A375 (cell line): ENCODE data around the gene CCDC169. TPM values are rescaled to one million over a fixed set of nuclear protein-coding genes. Genes with fewer than 3 reads are reported as not detected.

Source experiments
- small RNA-seq: library from RNA; depleted of rRNA; stranded (forward); fragments of <200 nt; gene quantifications from one replicate; pipeline ENCODE3, GENCODE V24; 2014
- total RNA-seq: library from RNA; depleted of rRNA; stranded (reverse); fragments of >200 nt; shearing (Covaris generic); gene quantifications from 2 replicates; pipeline ENCODE4 v1.2.3, GENCODE V29; 2014; rRNA removed

Gene CCDC169
- 0.74 and 2.1 TPM in 2 replicates for total RNA-seq

DNA sequence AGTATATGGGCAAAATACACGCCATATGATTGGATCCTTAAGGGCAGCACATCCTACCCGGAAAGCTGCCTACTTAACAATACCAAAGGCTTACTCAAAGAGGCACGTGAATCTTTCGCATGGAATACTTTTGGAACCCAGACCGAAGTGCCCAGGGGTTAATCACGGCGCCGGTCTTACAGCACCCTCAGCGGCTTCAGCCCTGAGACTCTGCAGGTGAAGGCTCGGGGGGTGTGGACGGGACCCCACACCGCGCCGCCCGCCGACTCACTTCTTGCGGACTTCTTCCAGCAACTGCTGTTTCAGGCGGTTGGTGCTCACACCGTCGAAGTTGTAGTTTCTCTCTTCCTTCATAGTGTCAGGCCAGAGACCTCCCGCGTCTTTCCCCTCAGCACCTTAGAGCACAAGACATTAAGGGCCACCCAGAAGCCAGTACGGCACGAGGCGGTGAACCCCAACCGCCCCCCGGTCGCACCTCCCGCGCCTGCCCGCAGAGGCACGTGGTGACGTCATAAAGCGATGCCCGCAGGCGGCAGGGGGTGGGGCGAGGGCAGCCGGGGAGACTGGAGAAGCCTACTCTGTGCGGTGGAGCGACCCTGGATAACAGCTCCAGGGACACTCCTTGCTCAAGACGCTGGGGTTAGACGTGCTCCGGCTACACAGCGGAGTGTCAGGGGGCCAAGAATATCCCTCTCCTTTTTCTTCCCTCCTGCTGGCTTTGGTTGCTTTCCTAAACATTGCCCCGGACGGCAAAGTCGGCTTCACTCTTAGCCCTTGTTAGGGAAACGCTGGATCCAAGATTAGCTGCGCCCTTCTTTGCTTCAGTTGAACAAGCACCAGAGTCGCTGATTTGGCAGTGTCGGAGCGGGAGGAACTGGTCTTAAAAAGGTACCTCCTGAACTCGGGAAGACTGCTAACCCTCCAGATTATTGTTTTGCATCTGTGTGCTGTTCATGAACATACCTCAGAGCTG, at the start of gene CCDC169:
TSS of gene CCDC169 (minus strand) at position 449 of the 973 bp plus-strand sequence. CDS start at position 354, 95 bp downstream.

GRCh38 chr13:36346222-36347083, 48.8 kb upstream of the CCDC169 start, which contains the start of gene SPART:
Gene SPART, minus strand, starts transcription at chr13:36346394. Its CDS starts 10,564 bp downstream, at chr13:36335830.

DNA sequence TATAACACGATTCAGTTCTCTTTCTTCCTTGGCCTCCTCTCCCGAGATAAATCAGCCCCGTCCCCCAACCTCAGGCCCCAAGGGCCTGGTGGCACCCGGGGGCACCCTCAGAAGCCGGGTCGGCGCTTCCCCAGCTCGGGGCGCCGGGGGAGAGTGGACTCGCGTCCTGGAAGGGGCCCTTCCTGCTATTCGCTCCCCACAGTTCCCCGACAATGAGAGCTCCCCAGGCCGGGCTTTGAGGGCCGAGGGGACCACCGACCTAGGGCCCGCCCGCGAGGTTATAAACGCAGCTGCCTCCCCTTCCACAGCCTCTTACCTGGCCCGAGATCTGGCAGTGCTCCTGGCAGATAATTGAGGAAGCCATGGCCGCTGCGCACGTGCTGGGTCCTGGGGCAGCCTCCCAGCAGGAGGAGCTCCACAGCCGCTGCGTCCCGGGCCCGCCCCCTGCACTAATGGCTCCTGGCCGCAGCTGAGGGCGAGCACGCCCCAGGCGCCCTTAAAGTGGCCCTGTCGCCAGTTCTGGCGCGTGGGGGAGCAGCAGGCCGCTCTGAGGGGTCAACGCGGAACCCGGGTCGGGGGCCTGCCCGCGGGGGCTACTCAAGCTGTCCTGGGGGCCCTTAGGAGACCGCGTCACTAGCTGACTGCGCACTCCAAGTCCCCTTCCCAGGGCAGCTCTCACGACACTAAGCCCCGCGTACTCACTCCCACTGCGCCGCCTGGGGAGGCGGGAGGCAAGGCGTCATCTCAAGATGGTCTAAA, 83.3 kb downstream of the CCDC169 start, which contains the start of gene SOHLH2:
TSS of gene SOHLH2 (minus strand) at position 394 of the 759 bp plus-strand sequence. CDS start at position 364, 30 bp downstream.

Small RNAs within 50 kb of the gene (small RNA-seq; reads per million reads assigned to genes)
- gene RNU6-71P: not detected

Other genes starting within 250 kb of the CCDC169 start
- 1.3 and 1.5 TPM in 2 replicates for gene DCLK1, start 166.4 kb downstream of the CCDC169 start, total RNA-seq
- gene SOHLH2, start 83.3 kb downstream of the CCDC169 start, total RNA-seq: 28.4 and 31.3 TPM in 2 replicates
- 64.8 and 69.0 TPM in 2 replicates for gene SPART, start 48.6 kb upstream of the CCDC169 start, total RNA-seq
- 10.6 and 11.1 TPM in 2 replicates for gene CCNA1, start 134.7 kb upstream of the CCDC169 start, total RNA-seq